ENCODE results near the gene FAM89B. TPM values are rescaled to one million over a fixed set of nuclear protein-coding genes. Genes with fewer than 3 reads are reported as not detected.
A peak's percentile ranks its signal among the peaks of the same experiment; 100 is the strongest.

The FAM89B gene
- total RNA-seq, 2 experiments from 2014 or later = 12.4 to 12.8 TPM

DNA sequence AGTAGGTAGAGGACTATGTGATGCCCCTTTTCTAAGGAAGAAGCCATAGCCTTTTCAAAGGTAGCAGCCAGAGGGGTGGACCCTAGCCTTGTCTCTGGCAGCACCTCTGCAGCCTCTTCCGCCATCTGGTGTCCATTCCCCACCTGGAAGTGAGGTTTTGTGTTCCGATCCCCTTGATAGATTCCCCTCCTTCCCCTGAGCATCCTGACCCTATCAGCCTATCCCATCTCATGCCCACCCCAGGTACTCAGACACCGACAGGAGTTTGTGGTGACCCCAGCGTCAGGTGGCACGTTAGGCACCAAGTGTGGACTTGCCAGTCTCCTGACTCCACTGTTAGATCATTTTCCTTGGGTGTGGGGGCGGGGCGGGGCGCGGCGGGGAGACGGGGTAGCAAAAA is 398 bp upstream of the FAM89B start:
- CTCF ChIA-PET = interaction anchor here (0.9 to 6.0 kb wide), 11 partner anchors 12 to 153 kb away, joined by 3 to 86 read pairs (median 5); partner anchors contain the start of genes MAP3K11, PCNX3 and SCYL1

DNA sequence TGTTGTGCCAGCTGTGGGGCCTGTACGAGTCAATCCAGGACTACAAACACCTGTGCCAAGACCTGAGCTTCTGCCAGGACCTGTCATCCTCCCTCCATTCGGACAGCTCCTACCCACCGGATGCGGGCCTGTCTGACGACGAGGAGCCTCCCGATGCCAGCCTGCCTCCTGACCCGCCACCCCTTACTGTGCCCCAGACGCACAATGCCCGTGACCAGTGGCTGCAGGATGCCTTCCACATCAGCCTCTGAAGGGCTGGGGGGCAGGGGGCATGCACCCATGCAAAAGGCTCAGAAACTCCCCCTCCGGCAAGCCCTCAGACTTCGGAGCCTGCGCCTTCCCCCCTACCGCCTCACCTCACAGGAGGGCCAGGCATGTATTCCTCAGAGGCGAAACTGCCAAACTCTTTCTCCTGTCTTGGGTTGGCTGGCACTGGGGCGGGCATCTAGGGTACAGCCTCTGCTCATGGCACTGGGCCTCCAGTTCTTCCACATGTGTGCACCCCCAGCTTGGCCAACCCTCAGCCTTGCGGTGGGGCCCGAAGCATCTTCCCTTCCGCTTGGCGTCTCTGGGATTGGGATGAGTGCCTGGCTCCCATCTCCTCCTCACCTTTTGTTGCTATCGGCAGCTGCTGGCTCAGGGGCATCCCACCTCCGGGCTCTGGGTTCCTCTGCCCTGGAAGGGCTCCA is 1.2 kb downstream of the FAM89B start:
- DNase-seq = peak; percentile 44
- Mint-ChIP-seq H3K27ac (peak overlapping the region; percentile 83), H3K9me3 (no peaks in the 10 kb centered on the region), H3K4me1 (ENCODE audit: low read depth) (peaks cover 58% of the 10 kb centered on the region), H3K4me3 (peak overlapping the region; percentile 72), H3K36me3 (ENCODE audit: low read depth) (peaks cover 18% of the 10 kb centered on the region), H3K27me3 (ENCODE audit: low read depth) (no peaks in the 10 kb centered on the region)
- CTCF ChIA-PET = interaction anchor here (0.9 to 6.0 kb wide), 10 partner anchors 14 to 43 kb away, joined by 3 to 86 read pairs (median 8); partner anchors contain the start of genes MAP3K11 and PCNX3
- intact Hi-C loops (cut with micrococcal nuclease) = loop anchor here (1.0 to 5.0 kb wide), 9 partner anchors 15 to 716 kb away; partner anchors contain the start of genes BANF1, EIF1AD, PCNX3 and RAB1B

More for the DNA sequence above, 398 bp upstream of the FAM89B start:
- H3K9me3 Mint-ChIP-seq = no peaks in the 10 kb centered on the region
- peaks cover 19% of the 10 kb centered on the region for H3K36me3 Mint-ChIP-seq (ENCODE audit: low read depth)
- intact Hi-C loops (cut with micrococcal nuclease) = loop anchor here (2.0 to 5.0 kb wide), 5 partner anchors 205 to 715 kb away; partner anchors contain the start of genes BANF1, CFL1, EIF1AD and RAB1B
- peak overlapping the region; percentile 91 for H3K27ac Mint-ChIP-seq
- H3K4me3 Mint-ChIP-seq = peak overlapping the region; percentile 87
- no peaks in the 10 kb centered on the region for H3K27me3 Mint-ChIP-seq (ENCODE audit: low read depth)
- H3K4me1 Mint-ChIP-seq (ENCODE audit: low read depth) = peaks cover 52% of the 10 kb centered on the region
- DNase-seq = peak; percentile 64

DNA sequence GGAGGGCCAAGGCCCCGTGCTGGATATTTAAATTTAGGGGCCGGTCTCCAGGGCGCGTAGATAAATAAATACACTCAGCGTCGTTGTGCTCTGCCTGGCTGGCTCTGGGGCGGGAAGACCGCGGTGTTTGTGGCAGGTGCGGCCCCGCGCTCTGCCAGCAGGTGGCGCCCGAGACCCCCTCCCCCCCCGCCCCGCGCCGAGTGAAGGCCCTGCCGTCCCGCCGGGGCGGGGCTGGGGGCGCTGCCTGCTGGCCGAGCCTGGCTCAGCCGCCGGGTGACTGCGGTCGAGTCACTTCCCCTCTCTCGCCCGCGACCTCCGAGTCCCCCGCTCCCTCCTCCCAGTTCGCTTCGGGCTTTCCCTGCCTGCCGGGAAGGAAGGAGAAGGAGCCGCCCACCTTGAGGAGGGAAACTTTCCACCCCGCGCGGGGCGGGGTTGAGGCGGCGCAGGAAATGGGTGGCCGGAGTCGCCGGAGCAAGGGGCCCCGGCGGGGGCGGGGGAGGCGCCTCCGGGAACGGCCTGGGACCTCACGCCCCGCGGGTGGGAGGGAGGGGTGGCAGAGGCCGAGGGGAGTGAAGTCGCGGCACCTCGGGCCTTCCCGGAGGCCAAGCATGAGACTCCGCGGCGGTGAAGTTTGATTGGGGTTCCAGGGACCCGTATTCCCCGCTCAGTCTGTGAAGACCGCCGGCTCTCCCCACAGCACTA is 1.9 kb downstream of the FAM89B start:
- Mint-ChIP-seq H3K36me3 (ENCODE audit: low read depth) (peaks cover 15% of the 10 kb centered on the region), H3K27ac (peak overlapping the region; percentile 85), H3K4me3 (peak overlapping the region; percentile 91), H3K4me1 (ENCODE audit: low read depth) (peaks cover 57% of the 10 kb centered on the region), H3K9me3 (no peaks in the 10 kb centered on the region), H3K27me3 (ENCODE audit: low read depth) (no peaks in the 10 kb centered on the region)
- CTCF ChIA-PET = interaction anchor here (1.8 to 6.0 kb wide), 4 partner anchors 15 to 33 kb away, joined by 4 to 86 read pairs (median 18); no protein-coding TSS in a partner anchor
- intact Hi-C loops (cut with micrococcal nuclease) = loop anchor here (1.0 to 5.0 kb wide), 9 partner anchors 14 to 717 kb away; partner anchors contain the start of genes BANF1, EIF1AD, PCNX3 and RAB1B
- peak; percentile 96 for DNase-seq

DNA sequence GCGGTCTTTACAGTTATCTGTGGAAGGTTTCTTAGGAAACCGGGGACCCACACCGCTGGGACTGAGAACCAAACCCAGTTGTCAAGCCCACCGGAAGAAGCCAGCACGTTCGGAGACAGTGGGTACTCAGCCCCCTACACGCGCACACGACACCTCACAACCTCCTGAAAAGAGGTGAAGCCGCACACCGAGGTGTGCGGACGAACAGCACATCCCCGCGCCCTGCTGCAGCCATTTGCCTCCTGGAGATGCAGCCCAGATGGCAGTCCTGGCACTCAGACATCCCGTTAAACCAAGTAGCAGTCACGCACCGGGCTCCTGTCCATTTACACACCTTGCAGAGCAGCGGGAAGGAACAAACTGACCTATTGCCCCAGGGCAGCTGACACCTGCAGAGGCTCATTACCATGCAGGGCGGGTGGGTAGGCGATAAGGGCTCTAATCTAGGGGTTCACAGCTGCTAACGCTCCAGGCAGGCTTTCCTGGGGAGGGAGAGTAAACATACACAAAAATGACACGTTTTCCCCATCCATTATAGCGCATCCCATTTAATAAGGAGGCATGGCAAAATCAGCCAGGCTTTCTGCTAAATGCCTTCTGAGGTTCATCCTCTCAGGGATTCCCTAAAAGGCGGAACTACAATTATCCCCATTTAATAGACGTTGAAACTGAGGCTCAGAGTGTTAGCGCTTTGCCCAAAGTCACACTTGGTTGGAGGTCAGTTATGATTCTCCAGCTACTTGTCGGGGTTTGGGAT is 2.7 kb downstream of the FAM89B start:
- intact Hi-C loops (cut with micrococcal nuclease) = loop anchor here (1.0 to 5.0 kb wide), 9 partner anchors 13 to 718 kb away; partner anchors contain the start of genes BANF1, EIF1AD, PCNX3 and RAB1B
- CTCF ChIA-PET = interaction anchor here (0.7 to 3.4 kb wide), 6 partner anchors 9 to 193 kb away, joined by 3 to 46 read pairs (median 6); partner anchors contain the start of genes KCNK7 and SLC25A45
- peak overlapping the region; percentile 85 for H3K27ac Mint-ChIP-seq
- peaks cover 15% of the 10 kb centered on the region for H3K36me3 Mint-ChIP-seq (ENCODE audit: low read depth)
- peak overlapping the region; percentile 91 for H3K4me3 Mint-ChIP-seq
- no peak for DNase-seq
- peaks cover 57% of the 10 kb centered on the region for H3K4me1 Mint-ChIP-seq (ENCODE audit: low read depth)
- H3K9me3 Mint-ChIP-seq = no peaks in the 10 kb centered on the region
- H3K27me3 Mint-ChIP-seq (ENCODE audit: low read depth) = no peaks in the 10 kb centered on the region

DNA sequence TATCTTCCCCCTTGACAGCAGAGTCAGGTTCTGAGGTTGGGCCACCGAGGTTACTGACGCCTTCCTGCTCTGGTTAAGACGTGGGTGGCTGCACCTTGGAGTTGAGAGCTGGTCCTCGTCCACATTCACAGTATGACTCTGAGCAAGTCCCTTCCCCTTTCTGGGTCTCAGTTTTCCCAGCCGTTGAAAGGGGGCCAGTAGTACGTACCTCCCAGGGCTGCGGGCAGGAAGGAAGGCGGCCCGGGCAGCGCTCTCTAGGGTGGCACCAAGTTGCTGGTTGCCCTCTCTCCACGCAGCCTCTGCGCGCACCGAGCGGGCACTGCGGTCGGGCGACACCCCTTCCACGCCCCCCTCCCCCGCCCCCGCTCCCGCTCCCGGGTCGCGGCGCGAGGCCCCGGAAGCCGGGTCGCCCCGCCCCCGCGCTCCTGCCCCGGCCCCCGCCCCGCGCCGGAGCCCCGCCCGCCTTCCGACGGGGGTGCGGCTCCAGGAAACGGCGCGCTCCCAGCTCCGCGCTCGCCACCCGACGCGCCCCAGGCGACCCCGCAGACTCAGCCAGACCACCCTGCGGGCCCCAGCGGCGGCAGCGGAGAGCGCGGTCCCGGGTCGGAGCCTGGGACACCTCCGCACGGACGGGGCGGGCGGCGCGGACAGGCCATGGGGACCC is 3.4 kb downstream of the FAM89B start, which contains the start of gene EHBP1L1:
EHBP1L1 (plus strand) TSS at position 486 of the 664 bp plus-strand sequence. CDS start 250 bp downstream, outside the sequence.
- Mint-ChIP-seq H3K4me1 (ENCODE audit: low read depth) (peaks cover 54% of the 10 kb centered on the region), H3K4me3 (peak within 1 kb of the TSS; percentile 91), H3K27ac (peak within 1 kb of the TSS; percentile 85), H3K9me3 (no peaks in the 10 kb centered on the region), H3K36me3 (ENCODE audit: low read depth) (peaks cover 13% of the 10 kb centered on the region), H3K27me3 (ENCODE audit: low read depth) (no peaks in the 10 kb centered on the region)
- intact Hi-C loops (cut with micrococcal nuclease) = loop anchor here (2.0 kb wide), 1 partner anchor 77 kb away; no protein-coding TSS in a partner anchor
- peak; percentile 79 for DNase-seq
- CTCF ChIA-PET = interaction anchor here (0.7 to 3.4 kb wide), 8 partner anchors 9 to 194 kb away, joined by 3 to 46 read pairs (median 5); partner anchors contain the start of genes KCNK7 and SLC25A45

DNA sequence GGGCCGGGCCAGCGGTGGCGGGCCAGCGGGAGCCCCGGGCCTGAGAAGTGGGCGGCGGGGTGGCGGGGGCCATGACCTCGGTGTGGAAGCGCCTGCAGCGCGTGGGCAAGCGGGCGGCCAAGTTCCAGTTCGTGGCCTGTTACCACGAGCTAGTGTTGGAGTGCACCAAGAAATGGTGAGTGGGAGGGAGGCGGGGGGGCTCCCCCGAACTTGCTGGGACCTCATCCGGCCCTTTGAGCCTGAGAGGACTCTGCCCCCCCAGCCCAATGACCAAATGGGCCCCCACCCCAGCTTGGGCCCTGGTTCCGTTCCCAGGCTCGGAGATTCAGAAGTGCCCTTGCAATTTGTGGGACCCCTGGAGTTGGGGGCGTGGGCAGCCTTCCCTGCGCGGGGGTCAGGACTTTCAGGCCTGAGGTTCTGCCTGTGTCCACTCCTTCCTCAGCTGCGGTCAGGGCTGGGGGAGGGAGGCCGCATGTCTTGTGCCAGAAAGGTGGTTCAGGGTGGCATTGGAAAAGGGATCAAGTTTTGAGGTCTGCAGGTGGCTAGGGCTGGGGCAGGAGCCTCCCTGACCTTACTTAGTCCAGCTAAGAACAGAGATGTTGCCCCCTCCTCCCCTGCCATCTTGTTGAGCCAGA is 4.0 kb downstream of the FAM89B start:
- no peaks in the 10 kb centered on the region for H3K9me3 Mint-ChIP-seq
- peak overlapping the region; percentile 83 for H3K4me3 Mint-ChIP-seq
- intact Hi-C loops (cut with micrococcal nuclease) = no loop called here
- peak overlapping the region; percentile 77 for H3K27ac Mint-ChIP-seq
- H3K27me3 Mint-ChIP-seq (ENCODE audit: low read depth) = no peaks in the 10 kb centered on the region
- peaks cover 14% of the 10 kb centered on the region for H3K36me3 Mint-ChIP-seq (ENCODE audit: low read depth)
- H3K4me1 Mint-ChIP-seq (ENCODE audit: low read depth) = peaks cover 51% of the 10 kb centered on the region
- CTCF ChIA-PET = interaction anchor here (0.7 to 3.4 kb wide), 7 partner anchors 9 to 194 kb away, joined by 3 to 46 read pairs (median 7); partner anchors contain the start of genes PCNX3 and SLC25A45
- peak; percentile 45 for DNase-seq

DNA sequence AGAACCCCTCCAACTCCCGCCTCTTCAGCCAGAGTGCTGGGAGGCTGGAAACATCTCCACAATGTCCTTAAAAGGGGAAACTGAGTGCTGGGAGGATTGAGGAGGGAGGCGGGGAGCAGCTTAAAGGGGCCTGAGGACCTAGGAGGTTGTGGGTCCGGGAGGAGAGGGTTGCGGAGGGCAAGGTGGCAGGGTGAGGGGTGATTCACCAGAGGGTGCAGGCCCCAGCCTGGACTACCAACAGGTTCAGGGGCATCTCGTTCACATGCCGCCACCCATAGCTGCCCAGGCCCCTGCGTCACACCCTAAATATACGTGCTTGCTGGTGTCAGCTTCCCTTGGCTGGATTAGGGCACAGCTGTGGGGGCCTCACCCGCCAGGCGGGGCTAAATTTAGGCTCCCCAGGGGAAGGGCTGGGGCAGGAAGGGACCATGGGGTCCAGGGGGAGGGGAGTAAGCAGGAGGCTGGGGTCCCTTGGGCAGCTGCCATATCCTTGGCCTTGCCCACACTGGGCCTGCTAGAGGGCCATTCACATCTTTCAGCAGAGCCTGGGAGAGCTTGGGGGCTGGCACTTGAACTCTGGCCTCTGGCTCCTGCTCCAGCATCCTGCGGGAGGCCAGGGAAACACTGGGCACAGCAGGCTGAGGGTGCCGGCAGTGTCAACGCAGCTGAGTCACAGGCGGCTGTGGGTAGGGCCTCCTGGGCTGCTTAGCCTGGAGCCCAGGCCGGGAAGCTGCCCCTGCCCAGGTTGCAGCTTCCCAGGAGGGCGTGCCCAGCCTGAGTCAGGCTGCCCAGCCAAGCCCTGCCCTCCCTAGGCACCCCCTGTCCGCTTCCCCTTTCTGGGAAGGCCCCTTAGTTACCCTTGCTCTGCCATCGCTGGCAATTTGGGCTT is 4.8 kb downstream of the FAM89B start:
- Mint-ChIP-seq H3K4me1 (ENCODE audit: low read depth) (peaks cover 43% of the 10 kb centered on the region), H3K9me3 (no peaks in the 10 kb centered on the region), H3K36me3 (ENCODE audit: low read depth) (peaks cover 10% of the 10 kb centered on the region), H3K27me3 (ENCODE audit: low read depth) (no peaks in the 10 kb centered on the region), H3K27ac (peak overlapping the region; percentile 77), H3K4me3 (peak overlapping the region; percentile 83)
- DNase-seq = peak; percentile 64
- CTCF ChIA-PET = interaction anchor here (0.5 to 3.4 kb wide), 7 partner anchors 11 to 210 kb away, joined by 4 to 46 read pairs (median 7); partner anchors contain the start of gene PCNX3
- intact Hi-C loops (cut with micrococcal nuclease) = no loop called here

DNA sequence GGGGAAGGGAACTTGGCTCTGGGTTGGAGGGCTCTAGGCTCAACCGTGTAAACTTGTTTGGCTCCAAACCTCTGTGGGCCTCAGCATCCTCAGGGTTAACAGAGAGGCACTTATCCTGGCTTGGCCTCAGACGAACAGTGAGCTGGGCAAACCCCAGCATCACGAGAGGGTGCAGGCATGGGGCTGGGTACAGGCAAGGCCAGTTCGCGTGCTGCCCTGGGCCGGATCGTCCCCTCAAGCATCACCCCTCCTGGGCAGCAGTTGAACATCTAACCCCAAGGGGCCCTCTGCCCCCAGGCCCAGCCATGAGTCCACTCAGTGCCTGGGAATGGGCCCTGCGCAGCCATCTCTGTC is 5.4 kb downstream of the FAM89B start:
- CTCF ChIA-PET = interaction anchor here (0.5 to 3.4 kb wide), 5 partner anchors 11 to 570 kb away, joined by 4 to 46 read pairs (median 5); no protein-coding TSS in a partner anchor
- Mint-ChIP-seq H3K4me3 (peak overlapping the region; percentile 22), H3K4me1 (ENCODE audit: low read depth) (peaks cover 41% of the 10 kb centered on the region), H3K9me3 (no peaks in the 10 kb centered on the region), H3K36me3 (ENCODE audit: low read depth) (peaks cover 10% of the 10 kb centered on the region), H3K27me3 (ENCODE audit: low read depth) (no peaks in the 10 kb centered on the region), H3K27ac (peak overlapping the region; percentile 26)
- no peak for DNase-seq
- intact Hi-C loops (cut with micrococcal nuclease) = no loop called here

DNA sequence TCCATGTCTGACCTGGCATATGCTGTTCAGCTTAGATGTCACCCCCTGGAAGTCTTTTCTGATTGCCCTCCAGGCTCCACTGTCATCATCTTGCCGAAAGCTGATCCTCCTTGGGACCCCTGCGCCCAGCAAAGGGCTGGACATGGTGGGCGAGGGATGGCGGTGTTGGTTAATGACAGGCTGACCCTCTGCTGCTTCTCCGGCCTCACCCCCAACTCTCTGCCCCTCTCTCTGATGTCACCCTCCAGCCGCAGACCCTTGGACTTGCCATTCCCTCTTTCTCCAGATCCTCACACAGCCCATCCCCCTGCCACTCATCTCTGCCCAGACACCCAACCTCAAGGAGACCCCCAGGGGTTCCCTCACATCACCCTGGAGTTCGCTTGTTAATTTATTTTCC is 5.8 kb downstream of the FAM89B start:
- H3K27ac Mint-ChIP-seq = peak overlapping the region; percentile 26
- intact Hi-C loops (cut with micrococcal nuclease) = no loop called here
- CTCF ChIA-PET = interaction anchor here (0.6 to 3.4 kb wide), 4 partner anchors 10 to 570 kb away, joined by 4 to 46 read pairs (median 14); no protein-coding TSS in a partner anchor

DNA sequence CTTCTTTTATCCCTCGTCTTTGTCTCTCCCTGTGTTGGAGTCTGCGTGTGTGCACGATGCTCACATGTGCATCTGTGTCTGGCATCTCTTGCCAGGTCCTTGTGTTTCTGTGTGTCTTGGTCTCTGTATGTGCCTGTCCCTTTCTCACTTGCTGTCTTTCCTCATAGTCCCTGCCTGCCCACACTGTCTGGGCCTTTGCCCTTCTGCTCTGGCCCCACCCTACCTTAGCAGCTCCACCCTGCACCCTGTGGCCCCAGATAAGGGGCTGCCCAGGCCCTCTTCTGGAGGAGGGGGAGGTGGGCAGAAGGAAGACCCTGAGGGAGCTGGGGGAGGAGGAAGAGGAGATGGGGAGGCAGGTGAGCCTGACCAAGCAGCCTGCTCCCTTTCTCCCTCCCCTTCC is 6.3 kb downstream of the FAM89B start:
- CTCF ChIA-PET = interaction anchor here (1.0 kb wide), 1 partner anchor 10 kb away, joined by 9 read pairs; no protein-coding TSS in a partner anchor
- Mint-ChIP-seq H3K4me1 (ENCODE audit: low read depth) (peaks cover 32% of the 10 kb centered on the region), H3K27me3 (ENCODE audit: low read depth) (no peaks in the 10 kb centered on the region), H3K4me3 (peak overlapping the region; percentile 30), H3K36me3 (ENCODE audit: low read depth) (peaks cover 10% of the 10 kb centered on the region), H3K9me3 (no peaks in the 10 kb centered on the region), H3K27ac (no peak overlapping the region)
- intact Hi-C loops (cut with micrococcal nuclease) = no loop called here
- no peak for DNase-seq

More for the DNA sequence above, 5.8 kb downstream of the FAM89B start:
- peak overlapping the region; percentile 22 for H3K4me3 Mint-ChIP-seq
- no peaks in the 10 kb centered on the region for H3K27me3 Mint-ChIP-seq (ENCODE audit: low read depth)
- H3K36me3 Mint-ChIP-seq (ENCODE audit: low read depth) = peaks cover 10% of the 10 kb centered on the region
- no peaks in the 10 kb centered on the region for H3K9me3 Mint-ChIP-seq
- DNase-seq = no peak
- peaks cover 38% of the 10 kb centered on the region for H3K4me1 Mint-ChIP-seq (ENCODE audit: low read depth)

All from activated naive CD4-positive, alpha-beta T cell treated with anti-CD3 and anti-CD28 coated beads for 36 hours (primary cell).